GM21529 (cell line): Measurements from ENCODE around the gene SNX21.
A peak's percentile ranks its signal among the peaks of the same experiment; 100 is the strongest.
"Not testable (repeated sequence)": the region's sequence is repeated elsewhere in the genome, so short reads cannot be mapped to it uniquely, and the experiment has no call there.

Experiments used
- ATAC-seq: cut with Tn5 transposase; IDR thresholded peaks from one replicate; pipeline ENCODE4 v1.9.1; 2021; ENCODE audit not compliant: unreplicated experiment

The SNX21 gene

GRCh38 chr20:45822857-45823256, 10.7 kb upstream of the SNX21 start:
- no peak for ATAC-seq

- ATAC-seq: no peak
Observed at GRCh38 chr20:45823949-45824835, 9.4 kb upstream of the SNX21 start.

GRCh38 chr20:45826381-45827019, 7.1 kb upstream of the SNX21 start:
- ATAC-seq: no peak

GRCh38 chr20:45827030-45827652, 6.5 kb upstream of the SNX21 start, which contains the start of gene TNNC2:
Gene TNNC2 (minus strand): TSS chr20:45827312. CDS start chr20:45827248, 64 bp downstream.
- ATAC-seq: no peak

GRCh38 chr20:45827712-45828111, 5.9 kb upstream of the SNX21 start:
- no peak for ATAC-seq

GRCh38 chr20:45828589-45828988, 5.0 kb upstream of the SNX21 start:
- ATAC-seq: no peak

GRCh38 chr20:45829673-45830106, 3.9 kb upstream of the SNX21 start:
- ATAC-seq: not testable (repeated sequence)

GRCh38 chr20:45832619-45833018, 980 bp upstream of the SNX21 start:
- no peak for ATAC-seq

- no peak for ATAC-seq
Observed at GRCh38 chr20:45833883-45834796, 541 bp downstream of the SNX21 start.

- no peak for ATAC-seq
Observed at GRCh38 chr20:45834797-45835161, 1.2 kb downstream of the SNX21 start.

- ATAC-seq: no peak
Observed at GRCh38 chr20:45835329-45835765, 1.7 kb downstream of the SNX21 start.

GRCh38 chr20:45835825-45836224, 2.2 kb downstream of the SNX21 start:
- no peak for ATAC-seq

GRCh38 chr20:45836841-45837240, 3.2 kb downstream of the SNX21 start:
- ATAC-seq: no peak

GRCh38 chr20:45840700-45841198, 7.2 kb downstream of the SNX21 start:
- ATAC-seq: no peak

- ATAC-seq: no peak
Observed at GRCh38 chr20:45841407-45842129, 8.0 kb downstream of the SNX21 start.

- peak; percentile 78 for ATAC-seq
Observed at GRCh38 chr20:45842169-45842812, 8.7 kb downstream of the SNX21 start.

GRCh38 chr20:45843506-45843905, 9.9 kb downstream of the SNX21 start:
- ATAC-seq: no peak

GRCh38 chr20:45845452-45845851, 11.9 kb downstream of the SNX21 start:
- ATAC-seq: no peak

- no peak for ATAC-seq
Observed at GRCh38 chr20:45848421-45848820, 14.8 kb downstream of the SNX21 start.
